Jurkat, Clone E6-1 (cell line): ENCODE measurements around the gene MAPK12. TPM values are rescaled to one million over a fixed set of nuclear protein-coding genes. Genes with fewer than 3 reads are reported as not detected.

Experiments used
- DNase-seq: peaks from one replicate; pipeline ENCODE4 v3.0.0-alpha.2; 2011; ENCODE audit warnings: low read depth, low spot score
- H3K4me3 ChIP-seq: 2 replicates; pipeline ENCODE4 v1.5.1; 2011; ENCODE audit warnings: mild to moderate bottlenecking, low read length, control low read depth, moderate library complexity
- polyA plus RNA-seq: library from polyadenylated mRNA; unstranded; fragments of >200 nt; gene quantifications from one replicate; pipeline ENCODE4 v1.2.1, GENCODE V29; 2012; ENCODE audit warnings: missing spikeins; ENCODE audit not compliant: insufficient read length, insufficient read depth

MAPK12 gene
- polyA plus RNA-seq = 27.7 TPM

- no peak for DNase-seq
- H3K4me3 ChIP-seq = peak within 1 kb of the TSS; percentile 47
These were observed at the start of gene MAPK12 for GRCh38 chr22:50261615-50262459. TSS of gene MAPK12 (minus strand) at chr22:50261683. CDS start at chr22:50261509, 174 bp downstream.

DNA sequence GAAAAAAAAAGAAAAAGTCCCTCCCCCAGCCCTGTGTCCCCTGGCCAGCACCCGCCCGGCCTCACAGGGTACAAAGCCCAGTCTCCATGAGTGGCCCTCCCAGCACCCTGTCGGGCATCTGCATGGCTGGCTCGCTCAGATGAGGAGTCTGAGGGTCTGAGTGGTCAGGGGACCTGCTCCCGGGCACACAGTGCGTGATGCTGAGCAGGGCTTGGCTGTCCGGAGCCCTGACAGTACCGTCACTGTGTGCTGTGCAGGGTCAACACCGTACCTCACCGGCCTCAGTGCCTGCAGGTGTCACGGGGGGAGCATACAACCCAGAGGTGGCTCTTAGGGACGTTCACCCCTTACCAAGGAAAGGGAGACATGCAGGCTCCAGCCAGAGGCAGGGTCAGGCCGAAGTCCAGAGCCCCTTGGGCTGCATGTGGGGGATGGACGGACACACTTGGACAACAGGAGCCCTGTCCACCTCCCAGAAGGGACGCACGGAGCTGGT is 49.5 kb upstream of the MAPK12 start:
- H3K4me3 ChIP-seq = no peak overlapping the region
- no peak for DNase-seq

GRCh38 chr22:50310031-50310722 is 48.7 kb upstream of the MAPK12 start:
- no peak overlapping the region for H3K4me3 ChIP-seq
- no peak for DNase-seq

GRCh38 chr22:50309601-50309991 is 48.1 kb upstream of the MAPK12 start:
- H3K4me3 ChIP-seq = no peak overlapping the region
- DNase-seq = no peak

- DNase-seq = no peak
- no peak overlapping the region for H3K4me3 ChIP-seq
These were observed 47.6 kb upstream of the MAPK12 start for GRCh38 chr22:50308986-50309600.

- no peak overlapping the region for H3K4me3 ChIP-seq
- no peak for DNase-seq
These were observed 47.1 kb upstream of the MAPK12 start for GRCh38 chr22:50308597-50308935.

DNA sequence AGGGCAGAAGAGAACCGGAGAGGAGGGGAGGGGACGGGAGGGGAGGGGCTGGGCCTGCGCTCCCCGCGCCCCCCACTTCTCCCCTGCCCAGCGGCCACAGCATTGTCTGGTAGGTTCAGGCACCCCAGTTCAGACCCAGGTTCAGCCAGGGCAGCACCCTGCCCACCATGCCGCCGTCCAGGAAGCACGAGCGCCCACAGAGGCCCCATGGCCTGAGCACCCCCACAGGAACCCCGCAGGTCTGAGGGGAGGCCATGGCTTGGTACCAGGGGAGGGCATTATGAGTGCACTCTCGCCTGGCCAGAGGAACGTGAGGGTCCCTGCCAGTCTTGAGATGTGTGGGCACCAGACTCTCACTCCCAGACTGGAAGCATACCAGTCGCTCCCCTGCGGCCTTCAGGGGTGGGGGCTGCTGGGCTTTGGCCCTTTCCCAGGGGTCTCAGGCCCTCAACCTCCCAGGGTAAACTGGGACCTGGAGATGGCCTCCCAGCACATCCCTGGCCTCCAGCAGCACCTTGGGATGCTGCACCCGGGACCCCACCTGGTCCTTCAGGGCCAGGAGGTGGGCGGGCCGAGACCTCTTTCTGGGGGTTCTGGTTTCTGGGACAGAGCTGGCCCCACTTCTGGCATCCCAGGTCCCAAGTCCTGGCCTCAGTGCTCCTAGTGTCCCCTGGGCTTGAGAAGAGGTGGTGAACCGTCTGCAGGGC is 46.6 kb upstream of the MAPK12 start:
- no peak for DNase-seq
- no peak overlapping the region for H3K4me3 ChIP-seq

DNA sequence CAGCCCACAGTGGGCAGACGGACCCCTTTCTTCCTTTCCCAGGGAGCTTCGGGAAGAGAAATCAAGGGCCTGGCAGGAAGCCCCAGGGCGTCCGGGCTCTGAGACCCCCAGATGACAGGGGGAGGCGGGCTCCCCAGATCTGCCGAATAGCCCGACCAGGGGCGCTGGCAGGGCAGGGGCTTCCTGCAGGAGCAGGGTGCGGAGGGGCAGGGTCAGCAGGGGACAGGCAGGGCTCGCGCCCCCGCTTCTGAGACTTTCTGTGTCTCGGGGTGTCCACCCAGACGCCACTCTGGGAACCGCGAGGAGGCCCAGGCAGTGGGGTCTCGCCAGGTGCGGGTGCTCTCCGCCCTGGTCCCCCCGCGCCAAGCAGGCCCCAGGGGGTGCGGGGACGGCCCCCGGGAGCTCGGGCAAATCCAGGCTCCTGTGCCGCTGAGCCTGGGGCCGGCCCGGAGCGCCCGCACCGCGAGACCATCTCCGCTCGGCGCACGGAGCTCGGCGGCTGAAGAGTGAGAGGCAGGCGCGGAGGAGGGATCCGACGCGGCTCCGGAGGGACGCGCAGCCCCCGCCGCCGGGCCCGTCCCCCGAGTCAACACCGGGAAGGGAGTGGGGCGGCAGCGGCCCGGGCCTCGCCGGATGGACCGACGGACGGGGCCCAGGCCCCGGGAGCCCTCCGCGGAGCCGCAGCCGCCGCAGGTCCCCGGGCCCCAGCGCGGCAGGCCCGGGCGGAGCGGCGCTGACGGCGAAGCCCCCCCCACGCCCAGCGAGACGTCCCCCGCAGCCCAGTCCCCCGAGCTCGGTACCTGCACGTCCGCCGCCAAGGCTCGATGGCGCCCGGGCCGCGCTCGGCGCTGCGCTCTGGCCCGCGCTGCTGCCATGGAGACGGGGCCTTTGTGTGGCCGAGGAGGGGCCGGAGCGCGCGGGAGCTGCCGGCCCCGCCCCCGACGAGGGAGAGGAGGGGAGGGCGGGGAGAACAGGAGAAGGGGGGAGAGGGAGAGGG is 45.6 kb upstream of the MAPK12 start, which contains the start of gene PLXNB2:
TSS of gene PLXNB2 (minus strand) at position 894 of the 997 bp plus-strand sequence. CDS start 17,062 bp downstream, outside the sequence.
- peak within 1 kb of the TSS; percentile 5; the same call in 1 of the 2 replicates for H3K4me3 ChIP-seq
- no peak for DNase-seq

- H3K4me3 ChIP-seq = no peak overlapping the region
These were observed 44.6 kb upstream of the MAPK12 start for GRCh38 chr22:50305923-50306566.

DNA sequence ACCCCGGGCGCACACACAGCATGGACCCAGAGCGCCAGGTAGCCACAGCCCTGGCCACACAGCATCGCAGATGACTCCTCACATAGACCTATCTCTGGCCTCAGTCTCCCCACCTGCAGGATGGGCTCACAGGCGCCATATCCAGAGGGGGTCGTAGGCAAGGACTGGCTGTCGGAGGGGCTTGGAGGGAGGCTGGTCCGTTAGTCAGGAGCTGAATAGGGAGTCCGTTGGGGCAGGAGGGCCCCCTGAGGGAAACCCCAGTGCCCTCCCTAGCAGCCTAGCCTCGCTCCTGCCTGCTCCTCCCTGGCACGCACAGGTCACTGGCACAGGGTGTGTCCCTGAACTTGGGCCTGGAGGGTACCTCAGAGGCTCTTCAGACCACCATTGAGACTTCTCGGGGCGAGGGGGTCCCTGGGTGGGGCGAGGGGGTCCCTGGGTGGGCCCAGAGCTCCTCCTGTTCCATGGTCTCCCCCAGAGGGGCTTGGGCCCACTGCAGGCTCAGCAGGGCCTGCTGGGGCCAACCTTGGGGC is 44.0 kb upstream of the MAPK12 start:
- H3K4me3 ChIP-seq = no peak overlapping the region
- no peak for DNase-seq

More at GRCh38 chr22:50305923-50306566, 44.6 kb upstream of the MAPK12 start:
- DNase-seq = no peak

GRCh38 chr22:50304528-50305392 is 43.3 kb upstream of the MAPK12 start:
- H3K4me3 ChIP-seq = no peak overlapping the region

DNA sequence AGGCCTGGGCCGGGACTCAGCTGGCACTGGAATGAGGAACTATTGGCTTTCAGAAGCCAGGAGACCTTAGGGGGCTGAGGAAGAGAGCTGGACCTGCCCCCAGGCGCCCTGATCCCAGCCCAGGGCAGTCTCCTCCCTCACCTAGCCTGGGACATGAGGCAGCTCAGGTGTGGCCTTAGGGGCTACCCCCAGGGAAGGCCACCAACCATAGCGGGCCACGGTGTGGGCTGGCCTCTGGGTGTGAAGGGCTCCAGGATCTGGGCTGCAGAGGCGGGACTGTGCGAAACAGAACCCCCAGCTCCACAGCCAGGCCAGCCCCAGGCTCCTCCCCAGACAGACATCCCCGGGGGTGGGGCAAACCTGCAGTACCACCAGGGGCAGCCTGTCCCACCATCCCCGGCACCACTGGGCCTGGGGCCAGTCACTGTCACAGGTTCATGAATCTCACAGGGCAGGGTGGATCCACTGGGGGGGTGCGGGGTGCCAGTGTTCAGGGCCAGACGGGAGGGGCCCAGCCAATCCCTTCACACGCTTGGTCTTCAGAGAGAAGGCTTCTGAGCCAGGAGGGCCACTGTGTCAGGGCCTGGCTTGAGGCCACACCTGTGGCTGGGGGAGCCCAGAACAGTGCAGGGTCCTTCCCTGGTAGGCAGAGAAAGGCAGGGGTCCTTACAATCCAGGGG is 42.5 kb upstream of the MAPK12 start:
- DNase-seq = no peak
- no peak overlapping the region for H3K4me3 ChIP-seq

More at GRCh38 chr22:50304528-50305392, 43.3 kb upstream of the MAPK12 start:
- DNase-seq = no peak

GRCh38 chr22:50303515-50303847 is 42.0 kb upstream of the MAPK12 start:
- no peak overlapping the region for H3K4me3 ChIP-seq

DNA sequence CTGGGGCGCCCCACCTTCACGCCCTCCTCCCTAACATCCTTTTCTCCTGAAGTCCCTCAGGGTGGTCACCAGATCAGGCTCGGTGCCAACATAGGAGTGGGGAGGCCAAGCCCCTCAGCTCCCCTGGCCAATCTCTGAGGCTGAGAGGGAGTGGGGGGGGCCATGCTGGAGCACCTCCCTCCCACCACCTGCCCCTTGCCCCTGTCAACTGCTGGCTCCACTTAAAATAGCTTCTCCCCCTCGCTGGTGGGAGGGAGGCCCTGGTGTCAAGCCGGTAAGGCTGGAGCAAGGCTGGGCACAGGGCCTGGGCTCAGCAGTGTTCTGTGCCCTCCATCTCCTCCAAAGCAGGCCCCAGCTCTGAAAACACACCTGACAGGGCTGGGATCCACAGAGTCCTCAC is 41.1 kb upstream of the MAPK12 start:
- no peak for DNase-seq
- no peak overlapping the region for H3K4me3 ChIP-seq

More at GRCh38 chr22:50303515-50303847, 42.0 kb upstream of the MAPK12 start:
- no peak for DNase-seq

GRCh38 chr22:50302041-50302541 is 40.6 kb upstream of the MAPK12 start:
- H3K4me3 ChIP-seq = no peak overlapping the region
- no peak for DNase-seq

- DNase-seq = no peak
These were observed 40.1 kb upstream of the MAPK12 start for GRCh38 chr22:50301581-50301991.

More at GRCh38 chr22:50301581-50301991, 40.1 kb upstream of the MAPK12 start:
- H3K4me3 ChIP-seq = no peak overlapping the region
